Activated CD8-positive, alpha-beta T cell treated with anti-CD3 and anti-CD28 coated beads, Interleukin-2, amount 10 ng/mL, durations not matched to agents 7 days and 5 days (primary cell): ENCODE data around the gene ACSL3. TPM values are rescaled to one million over a fixed set of nuclear protein-coding genes. Genes with fewer than 3 reads are reported as not detected.
A peak's percentile ranks its signal among the peaks of the same experiment; 100 is the strongest.

ENCODE experiments used
- ATAC-seq: fragments of 150-1000 bp; cut with Tn5 transposase; one replicate; pipeline ENCODE4 v1.10.0; 2021; ENCODE audit warnings: moderate library complexity
- CTCF ChIA-PET: fragments of 350-600 bp; sonication (Branson Sonifier 250); formaldehyde crosslinking; loops from one replicate; lab custom pipeline; 2021; ENCODE audit warnings: antibody characterized with exemption; lab: Charles Lee
- POLR2A ChIA-PET: fragments of 350-600 bp; sonication (Branson Sonifier 250); formaldehyde crosslinking; loops from one replicate; lab custom pipeline; 2021; ENCODE audit warnings: antibody characterized with exemption; lab: Charles Lee
- DNase-seq: peaks from one replicate; pipeline ENCODE4 v3.0.0-alpha.2; 2020
- H3K27ac Mint-ChIP-seq: one replicate; pipeline ENCODE4 v1.8.0; 2021; ENCODE audit warnings: mild to moderate bottlenecking, mixed read lengths
- H3K27me3 Mint-ChIP-seq: one replicate; pipeline ENCODE4 v1.8.0; 2021; ENCODE audit warnings: low read depth, mixed read lengths
- H3K36me3 Mint-ChIP-seq: one replicate; pipeline ENCODE4 v1.8.0; 2021; ENCODE audit warnings: low read depth, mixed read lengths
- H3K4me1 Mint-ChIP-seq: one replicate; pipeline ENCODE4 v1.8.0; 2021; ENCODE audit warnings: low read depth, mixed read lengths
- H3K4me3 Mint-ChIP-seq: one replicate; pipeline ENCODE4 v1.8.0; 2021; ENCODE audit warnings: mild to moderate bottlenecking, mixed read lengths
- H3K9me3 Mint-ChIP-seq: one replicate; pipeline ENCODE4 v1.8.0; 2022; ENCODE audit warnings: mixed read lengths; ENCODE audit not compliant: insufficient read depth
- total RNA-seq, 2 experiments: library from RNA; stranded (reverse); gene quantifications; one replicate each; pipeline ENCODE4 v1.2.3, GENCODE V29; 2021

ACSL3 gene
- total RNA-seq = 10 to 100 TPM; 46.5 to 54.6 TPM

- Mint-ChIP-seq H3K36me3 (no peaks in the 10 kb centered on the region), H3K9me3 (no peaks in the 10 kb centered on the region), H3K27me3 (peaks cover 16% of the 10 kb centered on the region), H3K27ac (peak within 1 kb of the TSS; percentile 90), H3K4me1 (peaks cover 6% of the 10 kb centered on the region), H3K4me3 (peak within 1 kb of the TSS; percentile 73)
- CTCF ChIA-PET = interaction anchor here (1.0 to 3.1 kb wide), 4 partner anchors 17 to 172 kb away, joined by 3 to 28 read pairs (median 7); no protein-coding TSS in a partner anchor
- POLR2A ChIA-PET = interaction anchor here (0.7 to 1.2 kb wide), 2 partner anchors 71 to 72 kb away, joined by 3 read pairs; no protein-coding TSS in a partner anchor
- ATAC-seq (peak; percentile 99), DNase-seq (peak; percentile 95)
Observed at GRCh38 chr2:222860740-222861410, at the start of gene ACSL3. Gene ACSL3 (plus strand): TSS chr2:222861036. CDS start chr2:222908773, 47,737 bp downstream.

DNA sequence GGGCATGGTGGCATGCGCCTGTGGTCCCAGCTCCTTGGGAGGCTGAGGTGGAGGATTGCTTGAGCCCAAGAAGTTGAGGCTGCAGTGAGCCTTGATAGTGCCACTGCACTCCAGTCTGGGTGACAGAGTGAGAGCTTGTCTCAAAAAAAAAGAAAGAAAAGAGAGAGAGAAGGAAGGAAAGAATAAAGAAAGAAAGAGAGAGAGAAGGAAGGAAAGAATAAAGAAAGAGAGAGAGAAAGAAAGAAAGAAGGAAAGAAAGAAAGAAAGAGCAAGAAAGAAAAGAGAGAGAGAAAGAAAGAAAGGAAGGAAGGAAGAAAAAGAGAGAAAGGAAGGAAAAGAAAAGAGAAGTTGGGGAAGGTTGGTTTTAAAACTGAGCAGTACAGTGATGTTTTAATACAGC is 49.0 kb upstream of the ACSL3 start:
- no peaks in the 10 kb centered on the region for H3K36me3 Mint-ChIP-seq
- H3K9me3 Mint-ChIP-seq = no peaks in the 10 kb centered on the region
- no peak for DNase-seq
- peaks cover 3% of the 10 kb centered on the region for H3K27me3 Mint-ChIP-seq
- no peak for ATAC-seq
- no peaks in the 10 kb centered on the region for H3K4me1 Mint-ChIP-seq
- no peak overlapping the region for H3K4me3 Mint-ChIP-seq
- ChIA-PET POLR2A (interaction anchor here (0.6 kb wide), 1 partner anchor 106 kb away, joined by 3 read pairs; no protein-coding TSS in a partner anchor), CTCF (interaction anchor here (0.9 to 1.6 kb wide), 2 partner anchors 15 to 31 kb away, joined by 3 to 5 read pairs; no protein-coding TSS in a partner anchor)
- H3K27ac Mint-ChIP-seq = no peak overlapping the region

- CTCF ChIA-PET = interaction anchor here (0.8 to 1.6 kb wide), 5 partner anchors 29 to 123 kb away, joined by 3 to 6 read pairs (median 3); no protein-coding TSS in a partner anchor
- no peak for ATAC-seq
- no peaks in the 10 kb centered on the region for H3K9me3 Mint-ChIP-seq
Observed at GRCh38 chr2:222813177-222813843, 47.5 kb upstream of the ACSL3 start.

GRCh38 chr2:222819722-222820333 is 41.0 kb upstream of the ACSL3 start:
- ChIA-PET POLR2A (no interaction called here), CTCF (interaction anchor here (1.3 kb wide), 1 partner anchor 23 kb away, joined by 3 read pairs; no protein-coding TSS in a partner anchor)
- H3K4me1 Mint-ChIP-seq = no peaks in the 10 kb centered on the region
- H3K9me3 Mint-ChIP-seq = no peaks in the 10 kb centered on the region
- H3K36me3 Mint-ChIP-seq = no peaks in the 10 kb centered on the region
- ATAC-seq (no peak), DNase-seq (no peak)
- H3K27me3 Mint-ChIP-seq = peaks cover 10% of the 10 kb centered on the region
- no peak overlapping the region for H3K4me3 Mint-ChIP-seq
- no peak overlapping the region for H3K27ac Mint-ChIP-seq

More at GRCh38 chr2:222813177-222813843, 47.5 kb upstream of the ACSL3 start:
- DNase-seq = no peak
- H3K27me3 Mint-ChIP-seq = peaks cover 3% of the 10 kb centered on the region
- no peak overlapping the region for H3K4me3 Mint-ChIP-seq
- H3K36me3 Mint-ChIP-seq = no peaks in the 10 kb centered on the region
- H3K27ac Mint-ChIP-seq = no peak overlapping the region
- H3K4me1 Mint-ChIP-seq = no peaks in the 10 kb centered on the region
- POLR2A ChIA-PET = interaction anchor here (0.9 kb wide), 1 partner anchor 23 kb away, joined by 3 read pairs; no protein-coding TSS in a partner anchor

GRCh38 chr2:222823183-222823930 is 37.5 kb upstream of the ACSL3 start:
- ATAC-seq = no peak
- no peaks in the 10 kb centered on the region for H3K36me3 Mint-ChIP-seq
- H3K27me3 Mint-ChIP-seq = peaks cover 13% of the 10 kb centered on the region
- no peak for DNase-seq
- H3K27ac Mint-ChIP-seq = no peak overlapping the region
- CTCF ChIA-PET = no interaction called here
- H3K4me1 Mint-ChIP-seq = no peaks in the 10 kb centered on the region
- no peaks in the 10 kb centered on the region for H3K9me3 Mint-ChIP-seq
- H3K4me3 Mint-ChIP-seq = no peak overlapping the region
- POLR2A ChIA-PET = no interaction called here

- H3K4me3 Mint-ChIP-seq = no peak overlapping the region
- POLR2A ChIA-PET = no interaction called here
- peaks cover 12% of the 10 kb centered on the region for H3K27me3 Mint-ChIP-seq
- CTCF ChIA-PET = no interaction called here
- H3K36me3 Mint-ChIP-seq = no peaks in the 10 kb centered on the region
- no peak for ATAC-seq
- DNase-seq = no peak
- no peaks in the 10 kb centered on the region for H3K9me3 Mint-ChIP-seq
- no peak overlapping the region for H3K27ac Mint-ChIP-seq
- H3K4me1 Mint-ChIP-seq = no peaks in the 10 kb centered on the region
Observed at GRCh38 chr2:222825031-222825430, 35.8 kb upstream of the ACSL3 start.

DNA sequence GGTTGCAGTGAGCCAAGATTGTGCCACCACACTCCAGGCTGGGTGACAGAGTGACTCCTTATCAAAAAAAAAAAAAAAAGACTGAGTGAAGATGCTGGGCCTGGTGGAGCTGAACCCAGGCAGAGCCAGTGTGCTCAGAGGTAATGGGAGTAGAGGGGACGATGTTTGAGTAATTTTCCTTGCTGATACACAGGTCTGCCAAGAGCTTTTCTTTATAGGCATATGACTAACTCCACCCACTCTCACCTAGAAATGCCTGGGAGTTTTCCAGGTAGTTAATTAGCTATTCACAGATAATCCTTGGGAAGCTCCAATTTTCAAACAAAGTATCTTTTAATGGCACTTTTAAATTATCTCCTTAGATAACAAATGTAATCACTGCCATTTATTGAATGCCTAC is 33.4 kb upstream of the ACSL3 start:
- CTCF ChIA-PET = no interaction called here
- no peak overlapping the region for H3K4me3 Mint-ChIP-seq

DNA sequence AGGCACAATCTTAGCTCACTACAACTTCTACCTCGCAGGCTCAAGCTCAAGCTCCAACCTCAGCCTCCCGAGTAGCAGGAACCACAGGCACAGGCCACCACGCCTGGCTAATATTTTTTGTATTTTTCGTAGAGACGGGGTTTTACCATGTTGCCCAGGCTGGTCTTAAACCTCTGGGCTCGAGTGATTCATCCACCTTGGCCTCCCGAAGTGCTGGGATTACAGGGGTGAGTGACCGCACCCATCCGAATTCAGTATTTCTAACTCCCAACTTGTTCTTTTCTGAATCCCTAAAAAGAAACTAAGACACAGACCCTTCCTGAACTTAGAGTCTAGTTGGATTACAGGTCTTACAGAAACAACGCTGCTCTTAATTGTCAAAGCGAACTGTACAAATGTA is 32.3 kb upstream of the ACSL3 start:
- Mint-ChIP-seq H3K4me1 (no peaks in the 10 kb centered on the region), H3K4me3 (no peak overlapping the region), H3K9me3 (no peaks in the 10 kb centered on the region), H3K36me3 (no peaks in the 10 kb centered on the region), H3K27ac (no peak overlapping the region), H3K27me3 (peaks cover 9% of the 10 kb centered on the region)
- ChIA-PET POLR2A (no interaction called here), CTCF (no interaction called here)
- no peak for ATAC-seq
- no peak for DNase-seq

More for the DNA sequence above, 33.4 kb upstream of the ACSL3 start:
- Mint-ChIP-seq H3K36me3 (no peaks in the 10 kb centered on the region), H3K4me1 (no peaks in the 10 kb centered on the region), H3K27me3 (peaks cover 11% of the 10 kb centered on the region), H3K9me3 (no peaks in the 10 kb centered on the region), H3K27ac (no peak overlapping the region)
- DNase-seq (no peak), ATAC-seq (no peak)
- POLR2A ChIA-PET = interaction anchor here (0.6 kb wide), 1 partner anchor 20 kb away, joined by 3 read pairs; no protein-coding TSS in a partner anchor

GRCh38 chr2:222830164-222830563 is 30.7 kb upstream of the ACSL3 start:
- ATAC-seq (no peak), DNase-seq (no peak)
- Mint-ChIP-seq H3K4me3 (no peak overlapping the region), H3K9me3 (no peaks in the 10 kb centered on the region), H3K27ac (no peak overlapping the region), H3K27me3 (peaks cover 10% of the 10 kb centered on the region), H3K4me1 (no peaks in the 10 kb centered on the region), H3K36me3 (no peaks in the 10 kb centered on the region)
- CTCF ChIA-PET = no interaction called here
- POLR2A ChIA-PET = no interaction called here

- ChIA-PET CTCF (no interaction called here), POLR2A (no interaction called here)
- Mint-ChIP-seq H3K36me3 (no peaks in the 10 kb centered on the region), H3K9me3 (no peaks in the 10 kb centered on the region), H3K27ac (no peak overlapping the region), H3K4me1 (no peaks in the 10 kb centered on the region), H3K4me3 (no peak overlapping the region), H3K27me3 (peaks cover 23% of the 10 kb centered on the region)
- ATAC-seq (no peak), DNase-seq (no peak)
Observed at GRCh38 chr2:222833410-222833809, 27.4 kb upstream of the ACSL3 start.

DNA sequence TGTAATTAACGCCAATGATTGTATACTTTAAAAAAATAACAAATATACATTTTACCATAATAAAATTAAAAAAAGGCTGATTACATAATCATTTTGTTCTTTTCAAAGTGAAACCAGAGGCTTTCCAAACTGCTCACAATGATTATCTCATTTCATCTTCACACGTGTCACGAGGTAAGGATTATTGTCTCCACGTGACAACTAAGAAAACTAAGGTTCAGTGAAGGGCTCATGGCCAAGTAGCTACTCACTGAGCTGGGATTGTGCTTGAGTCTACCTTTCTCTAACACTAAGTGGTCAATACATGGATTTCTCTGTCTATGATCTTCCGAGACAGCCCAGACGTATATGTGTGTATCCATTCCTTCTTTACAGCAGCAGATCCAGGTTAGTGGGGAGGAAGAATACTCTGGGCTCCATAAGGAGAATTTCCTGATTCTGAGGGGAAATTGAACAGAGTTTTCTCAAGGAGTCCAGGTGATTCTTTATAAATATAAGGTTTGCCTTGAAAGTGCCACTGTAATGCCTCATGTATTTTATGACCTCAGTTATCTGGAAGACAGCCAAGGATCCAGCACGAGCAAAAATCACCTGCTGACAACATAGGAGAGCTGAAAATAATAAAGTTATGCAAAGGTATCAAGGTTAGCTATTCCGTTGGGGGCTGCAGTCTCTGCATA is 25.6 kb upstream of the ACSL3 start:
- Mint-ChIP-seq H3K4me3 (no peak overlapping the region), H3K9me3 (no peaks in the 10 kb centered on the region), H3K27me3 (peaks cover 22% of the 10 kb centered on the region), H3K36me3 (no peaks in the 10 kb centered on the region), H3K27ac (no peak overlapping the region), H3K4me1 (peaks cover 4% of the 10 kb centered on the region)
- DNase-seq (no peak), ATAC-seq (no peak)
- ChIA-PET CTCF (no interaction called here), POLR2A (no interaction called here)
